Measurements from ENCODE around the gene SAXO1. TPM values are rescaled to one million over a fixed set of nuclear protein-coding genes. Genes with fewer than 3 reads are reported as not detected.

Gene SAXO1
- total and polyA plus RNA-seq, 7 experiments from 2014 or later, result 0.13 to 0.45 (median 0.30) TPM; not detected in 3

Other genes starting within 250 kb of the SAXO1 start
- gene RRAGA, start 16.2 kb upstream of the SAXO1 start, total RNA-seq, result 10 to 100 TPM; 25.9 to 53.6 (median 51.9) TPM
- 100 to 1,000 TPM in 1 of 2 donors, 10 to 100 TPM in 1; 80.2 to 111 TPM for gene RRAGA, start 16.2 kb upstream of the SAXO1 start, polyA plus RNA-seq
- gene HAUS6, start 69.7 kb upstream of the SAXO1 start, total RNA-seq, result 10 to 100 TPM; 11.4 to 25.4 (median 19.6) TPM
- gene HAUS6, start 69.7 kb upstream of the SAXO1 start, polyA plus RNA-seq, result 1 to 10 TPM; 5.1 to 5.5 TPM
- gene PLIN2, start 94.3 kb upstream of the SAXO1 start, total RNA-seq, result 10 to 100 TPM; 43.9 to 91.9 (median 56.1) TPM
- gene PLIN2, start 94.3 kb upstream of the SAXO1 start, polyA plus RNA-seq, result 100 to 1,000 TPM in 1 of 2 donors, 10 to 100 TPM in 1; 74.2 to 125 TPM
- 10 to 100 TPM; 43.5 to 77.5 (median 52.0) TPM for gene DENND4C, start 197.5 kb upstream of the SAXO1 start, total RNA-seq
- gene DENND4C, start 197.5 kb upstream of the SAXO1 start, polyA plus RNA-seq, result 10 to 100 TPM; 34.7 to 35.2 TPM